Inferior parietal cortex (tissue), 1 donor: ENCODE measurements around the gene CSF1.
A peak's percentile ranks its signal among the peaks of the same experiment; 100 is the strongest.
"Not testable (repeated sequence)": the region's sequence is repeated elsewhere in the genome, so short reads cannot be mapped to it uniquely, and the experiment has no call there.

Experiments used
- DNase-seq: peaks from one replicate; pipeline ENCODE4 v3.0.0-alpha.2; 2016; ENCODE audit errors: extremely low spot score

The CSF1 gene

DNA sequence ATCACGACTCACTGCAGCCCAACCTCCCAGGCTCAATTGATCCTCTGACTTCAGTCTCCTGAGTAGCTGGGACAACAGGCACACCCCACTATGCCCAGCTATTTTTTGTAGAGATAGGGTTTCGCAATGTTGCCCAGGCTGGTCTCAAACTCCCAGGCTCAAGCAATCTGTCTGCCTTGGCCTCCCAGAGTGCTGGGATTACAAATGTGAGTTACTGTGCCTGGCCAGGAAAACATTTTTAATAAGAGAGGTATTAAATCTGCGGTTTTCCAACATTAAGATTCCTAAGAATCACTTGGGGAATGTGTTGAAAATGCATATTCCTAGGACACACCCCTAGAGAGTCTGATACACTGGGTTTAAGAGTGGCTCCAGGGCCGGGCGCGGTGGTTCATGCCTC lies 8.7 kb downstream of the CSF1 start:
- no peak for DNase-seq

DNA sequence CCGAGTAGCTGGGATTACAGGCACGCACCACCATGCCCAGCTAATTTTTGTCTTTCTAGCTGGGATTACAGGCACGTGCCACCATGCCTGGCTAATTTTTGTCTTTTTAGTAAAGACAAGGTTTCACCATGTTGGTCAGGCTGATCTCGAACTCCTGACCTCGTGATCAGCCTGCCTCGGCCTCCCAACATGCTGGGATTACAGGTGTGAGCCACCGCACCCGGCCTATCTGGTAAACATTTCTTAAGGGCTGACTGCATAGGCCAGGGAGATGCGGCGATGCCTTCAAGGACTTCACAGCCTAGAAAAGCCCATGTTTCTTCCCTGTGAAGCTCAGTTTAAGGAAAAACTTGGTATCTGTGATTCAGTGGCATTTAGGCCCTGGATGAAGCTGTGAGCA lies 9.7 kb downstream of the CSF1 start:
- not testable (repeated sequence) for DNase-seq

DNA sequence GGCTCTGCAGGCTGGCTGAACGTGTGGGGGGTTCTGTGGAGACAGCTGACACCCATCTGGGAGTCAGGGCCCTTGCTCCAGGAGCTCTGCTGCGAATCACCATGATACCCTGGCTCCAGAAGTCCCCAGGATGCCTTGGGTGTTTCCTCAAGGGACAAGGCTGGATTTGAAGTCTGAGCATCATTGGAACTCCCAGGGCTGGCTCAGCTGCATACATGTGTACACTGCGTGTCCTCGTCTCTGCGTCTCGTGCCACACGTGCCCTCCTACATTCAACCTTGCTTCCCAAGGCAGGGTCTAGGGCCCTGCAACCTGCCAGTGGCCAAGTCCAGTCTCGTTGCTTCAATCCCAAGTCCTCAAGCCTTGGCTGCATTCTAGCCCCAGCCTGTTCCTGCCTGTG lies 11.7 kb downstream of the CSF1 start:
- DNase-seq, result no peak

DNA sequence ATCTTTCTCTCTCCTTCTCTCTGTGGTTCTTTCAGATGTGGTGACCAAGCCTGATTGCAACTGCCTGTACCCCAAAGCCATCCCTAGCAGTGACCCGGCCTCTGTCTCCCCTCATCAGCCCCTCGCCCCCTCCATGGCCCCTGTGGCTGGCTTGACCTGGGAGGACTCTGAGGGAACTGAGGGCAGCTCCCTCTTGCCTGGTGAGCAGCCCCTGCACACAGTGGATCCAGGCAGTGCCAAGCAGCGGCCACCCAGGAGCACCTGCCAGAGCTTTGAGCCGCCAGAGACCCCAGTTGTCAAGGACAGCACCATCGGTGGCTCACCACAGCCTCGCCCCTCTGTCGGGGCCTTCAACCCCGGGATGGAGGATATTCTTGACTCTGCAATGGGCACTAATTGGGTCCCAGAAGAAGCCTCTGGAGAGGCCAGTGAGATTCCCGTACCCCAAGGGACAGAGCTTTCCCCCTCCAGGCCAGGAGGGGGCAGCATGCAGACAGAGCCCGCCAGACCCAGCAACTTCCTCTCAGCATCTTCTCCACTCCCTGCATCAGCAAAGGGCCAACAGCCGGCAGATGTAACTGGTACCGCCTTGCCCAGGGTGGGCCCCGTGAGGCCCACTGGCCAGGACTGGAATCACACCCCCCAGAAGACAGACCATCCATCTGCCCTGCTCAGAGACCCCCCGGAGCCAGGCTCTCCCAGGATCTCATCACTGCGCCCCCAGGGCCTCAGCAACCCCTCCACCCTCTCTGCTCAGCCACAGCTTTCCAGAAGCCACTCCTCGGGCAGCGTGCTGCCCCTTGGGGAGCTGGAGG lies 12.7 kb downstream of the CSF1 start:
- DNase-seq, result no peak

- DNase-seq, result no peak
These were observed 13.3 kb downstream of the CSF1 start for GRCh38 chr1:109923946-109924275.

DNA sequence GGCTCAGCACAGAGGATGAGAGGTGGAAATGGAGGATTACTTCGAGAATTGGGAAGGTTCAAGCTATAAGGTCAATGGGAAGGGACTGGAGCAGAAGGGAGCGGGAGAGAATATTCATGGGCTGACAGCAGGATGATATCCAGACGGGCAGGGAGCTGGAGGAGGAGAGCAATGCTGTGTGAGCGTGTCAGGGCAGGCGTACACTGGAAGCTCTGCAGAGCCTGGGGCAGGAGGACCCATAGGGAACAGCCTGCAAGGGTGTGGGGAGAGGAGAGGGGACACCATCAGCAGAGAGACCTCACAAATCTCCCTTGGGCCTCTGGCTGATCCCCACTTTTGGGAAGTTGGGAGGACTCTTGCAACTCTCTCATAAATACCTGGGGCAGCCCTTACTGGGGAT lies 13.7 kb downstream of the CSF1 start:
- DNase-seq, result no peak

DNA sequence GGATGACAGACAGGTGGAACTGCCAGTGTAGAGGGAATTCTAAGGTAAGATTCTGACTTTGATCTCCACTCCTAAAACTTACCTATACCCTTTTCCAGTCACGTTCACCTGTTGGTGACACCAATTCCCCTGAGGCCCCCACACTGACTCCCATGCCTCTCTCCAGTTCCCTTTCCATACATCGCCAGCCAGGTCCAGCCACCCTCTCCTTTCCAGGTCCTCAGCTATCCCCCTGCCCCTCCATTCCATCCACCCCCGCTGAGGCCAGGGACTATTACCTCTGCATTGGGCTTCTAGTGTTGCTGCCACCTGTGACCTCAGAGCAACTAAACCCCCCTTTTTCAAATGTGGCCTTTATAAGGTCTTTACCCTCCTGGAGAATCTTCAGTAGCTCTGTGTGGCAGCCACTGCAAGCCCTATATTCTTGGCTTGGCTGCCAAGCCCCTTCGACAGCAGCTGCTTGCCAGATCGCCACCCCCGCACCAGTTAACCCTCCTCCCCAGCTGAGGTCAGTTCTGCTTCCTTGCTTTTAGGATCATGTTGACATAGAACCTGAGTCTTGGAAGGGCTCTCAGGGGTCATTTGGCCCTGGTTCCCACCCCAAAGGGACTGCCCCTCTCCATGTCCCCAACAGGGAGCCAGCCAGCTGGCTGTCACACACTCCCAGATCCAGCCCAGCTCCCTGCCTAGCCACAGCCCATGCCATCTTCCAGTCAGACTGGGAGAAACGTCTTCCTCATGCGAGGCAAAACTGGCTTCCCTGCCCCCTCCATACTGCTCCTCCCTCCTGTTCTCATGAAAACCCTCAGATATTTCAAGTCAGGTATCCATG lies 14.7 kb downstream of the CSF1 start:
- DNase-seq, result no peak

GRCh38 chr1:109926662-109927300 lies 16.1 kb downstream of the CSF1 start:
- no peak for DNase-seq

- DNase-seq, result no peak
These were observed 16.7 kb downstream of the CSF1 start for GRCh38 chr1:109927356-109927755.

- DNase-seq, result no peak
These were observed 17.3 kb downstream of the CSF1 start for GRCh38 chr1:109927911-109928321.

DNA sequence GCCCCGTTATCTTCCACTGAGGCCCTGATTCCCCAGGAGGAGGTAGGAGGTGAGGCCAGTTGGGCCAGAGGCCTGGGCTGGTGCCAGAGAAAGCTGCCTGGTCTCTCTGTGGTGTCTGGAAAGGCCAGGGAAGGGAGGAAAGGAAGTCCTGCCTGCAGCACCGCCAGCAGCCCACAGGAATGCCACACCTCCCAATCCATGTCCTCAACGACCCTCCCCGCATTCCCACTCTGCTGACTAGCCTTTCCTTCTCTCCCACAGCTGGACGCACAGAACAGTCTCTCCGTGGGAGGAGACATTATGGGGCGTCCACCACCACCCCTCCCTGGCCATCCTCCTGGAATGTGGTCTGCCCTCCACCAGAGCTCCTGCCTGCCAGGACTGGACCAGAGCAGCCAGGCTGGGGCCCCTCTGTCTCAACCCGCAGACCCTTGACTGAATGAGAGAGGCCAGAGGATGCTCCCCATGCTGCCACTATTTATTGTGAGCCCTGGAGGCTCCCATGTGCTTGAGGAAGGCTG lies 18.0 kb downstream of the CSF1 start:
- no peak for DNase-seq

DNA sequence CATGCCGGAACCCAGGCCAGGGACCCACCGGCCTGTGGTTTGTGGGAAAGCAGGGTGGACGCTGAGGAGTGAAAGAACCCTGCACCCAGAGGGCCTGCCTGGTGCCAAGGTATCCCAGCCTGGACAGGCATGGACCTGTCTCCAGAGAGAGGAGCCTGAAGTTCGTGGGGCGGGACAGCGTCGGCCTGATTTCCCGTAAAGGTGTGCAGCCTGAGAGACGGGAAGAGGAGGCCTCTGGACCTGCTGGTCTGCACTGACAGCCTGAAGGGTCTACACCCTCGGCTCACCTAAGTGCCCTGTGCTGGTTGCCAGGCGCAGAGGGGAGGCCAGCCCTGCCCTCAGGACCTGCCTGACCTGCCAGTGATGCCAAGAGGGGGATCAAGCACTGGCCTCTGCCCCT lies 18.5 kb downstream of the CSF1 start:
- no peak for DNase-seq

DNA sequence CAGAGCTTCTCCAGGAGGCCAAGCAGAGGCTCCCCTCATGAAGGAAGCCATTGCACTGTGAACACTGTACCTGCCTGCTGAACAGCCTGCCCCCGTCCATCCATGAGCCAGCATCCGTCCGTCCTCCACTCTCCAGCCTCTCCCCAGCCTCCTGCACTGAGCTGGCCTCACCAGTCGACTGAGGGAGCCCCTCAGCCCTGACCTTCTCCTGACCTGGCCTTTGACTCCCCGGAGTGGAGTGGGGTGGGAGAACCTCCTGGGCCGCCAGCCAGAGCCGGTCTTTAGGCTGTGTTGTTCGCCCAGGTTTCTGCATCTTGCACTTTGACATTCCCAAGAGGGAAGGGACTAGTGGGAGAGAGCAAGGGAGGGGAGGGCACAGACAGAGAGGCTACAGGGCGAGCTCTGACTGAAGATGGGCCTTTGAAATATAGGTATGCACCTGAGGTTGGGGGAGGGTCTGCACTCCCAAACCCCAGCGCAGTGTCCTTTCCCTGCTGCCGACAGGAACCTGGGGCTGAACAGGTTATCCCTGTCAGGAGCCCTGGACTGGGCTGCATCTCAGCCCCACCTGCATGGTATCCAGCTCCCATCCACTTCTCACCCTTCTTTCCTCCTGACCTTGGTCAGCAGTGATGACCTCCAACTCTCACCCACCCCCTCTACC lies 19.1 kb downstream of the CSF1 start:
- no peak for DNase-seq

DNA sequence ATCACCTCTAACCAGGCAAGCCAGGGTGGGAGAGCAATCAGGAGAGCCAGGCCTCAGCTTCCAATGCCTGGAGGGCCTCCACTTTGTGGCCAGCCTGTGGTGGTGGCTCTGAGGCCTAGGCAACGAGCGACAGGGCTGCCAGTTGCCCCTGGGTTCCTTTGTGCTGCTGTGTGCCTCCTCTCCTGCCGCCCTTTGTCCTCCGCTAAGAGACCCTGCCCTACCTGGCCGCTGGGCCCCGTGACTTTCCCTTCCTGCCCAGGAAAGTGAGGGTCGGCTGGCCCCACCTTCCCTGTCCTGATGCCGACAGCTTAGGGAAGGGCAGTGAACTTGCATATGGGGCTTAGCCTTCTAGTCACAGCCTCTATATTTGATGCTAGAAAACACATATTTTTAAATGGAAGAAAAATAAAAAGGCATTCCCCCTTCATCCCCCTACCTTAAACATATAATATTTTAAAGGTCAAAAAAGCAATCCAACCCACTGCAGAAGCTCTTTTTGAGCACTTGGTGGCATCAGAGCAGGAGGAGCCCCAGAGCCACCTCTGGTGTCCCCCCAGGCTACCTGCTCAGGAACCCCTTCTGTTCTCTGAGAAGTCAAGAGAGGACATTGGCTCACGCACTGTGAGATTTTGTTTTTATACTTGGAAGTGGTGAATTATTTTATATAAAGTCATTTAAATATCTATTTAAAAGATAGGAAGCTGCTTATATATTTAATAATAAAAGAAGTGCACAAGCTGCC lies 19.8 kb downstream of the CSF1 start:
- no peak for DNase-seq

GRCh38 chr1:109931189-109931731 lies 20.6 kb downstream of the CSF1 start:
- DNase-seq, result peak; percentile 51

- DNase-seq, result no peak
These were observed 21.4 kb downstream of the CSF1 start for GRCh38 chr1:109931911-109932636.

GRCh38 chr1:109932679-109933078 lies 22.0 kb downstream of the CSF1 start:
- DNase-seq, result no peak

DNA sequence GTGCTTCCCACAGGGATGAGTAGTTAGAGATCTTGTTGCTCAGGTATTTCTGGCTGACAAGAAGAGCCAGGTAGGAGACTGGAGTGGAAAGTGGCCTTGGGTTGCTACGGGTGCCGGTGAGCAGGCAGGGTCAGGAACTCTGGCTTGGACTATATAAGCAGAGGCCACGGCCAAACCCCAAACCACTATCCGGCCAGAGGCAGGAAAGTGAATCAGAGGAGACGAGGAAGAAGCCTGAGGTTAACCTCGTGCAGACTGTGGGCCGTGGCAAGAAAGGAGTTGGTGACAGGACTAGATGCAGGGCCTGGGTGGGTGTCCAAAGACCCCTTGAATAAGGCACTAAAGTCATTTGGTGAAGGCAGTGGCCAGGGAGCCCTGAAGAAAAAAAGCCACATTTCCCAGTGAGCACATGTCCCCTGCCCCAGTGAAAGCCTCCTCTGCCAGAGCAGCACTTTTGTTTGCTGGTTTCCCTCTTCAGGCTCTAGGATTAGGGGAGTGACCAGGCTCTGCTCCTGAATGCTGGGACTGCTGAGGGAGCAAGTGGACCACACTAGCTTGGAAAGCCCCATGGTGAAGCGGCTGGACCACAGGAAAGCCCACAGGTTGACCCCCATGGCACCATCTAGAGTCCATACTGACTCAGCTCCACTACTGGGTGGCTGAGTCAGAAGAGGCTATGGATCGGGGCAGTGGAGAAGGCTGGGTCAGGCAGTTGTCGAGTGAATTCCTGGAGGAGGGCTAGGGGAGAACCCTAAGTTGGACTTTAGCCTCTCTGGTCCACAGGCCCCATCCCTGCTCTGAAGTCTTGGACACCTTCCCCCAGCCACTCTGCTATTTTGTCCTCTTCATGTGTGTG lies 23.4 kb downstream of the CSF1 start:
- DNase-seq, result no peak

GRCh38 chr1:109935451-109935900 lies 24.8 kb downstream of the CSF1 start:
- no peak for DNase-seq
